Sigmoid colon (tissue), 4 donors: ENCODE data around the gene LIAS.

Experiments
- POLR2AphosphoS5 ChIP-seq, 4 donors: sonication (generic); formaldehyde crosslinking; IDR thresholded peaks; one replicate each; pipeline ENCODE4 v1.6.1; 2017; ENCODE audit warnings: antibody characterized with exemption in 4 of 4
- TF ChIP-seq, protein P1 (sequence below), 4 experiments: fragments of 450-650 bp in 3 of 4; fragments of 200-600 bp in 1 of 4; IDR thresholded peaks; one replicate each; pipeline ENCODE4 v1.5.1; 2016 to 2019; ENCODE audit warnings: antibody characterized with exemption in 4 of 4, mild to moderate bottlenecking in 3 of 4, moderate library complexity in 2 of 4

DNA sequence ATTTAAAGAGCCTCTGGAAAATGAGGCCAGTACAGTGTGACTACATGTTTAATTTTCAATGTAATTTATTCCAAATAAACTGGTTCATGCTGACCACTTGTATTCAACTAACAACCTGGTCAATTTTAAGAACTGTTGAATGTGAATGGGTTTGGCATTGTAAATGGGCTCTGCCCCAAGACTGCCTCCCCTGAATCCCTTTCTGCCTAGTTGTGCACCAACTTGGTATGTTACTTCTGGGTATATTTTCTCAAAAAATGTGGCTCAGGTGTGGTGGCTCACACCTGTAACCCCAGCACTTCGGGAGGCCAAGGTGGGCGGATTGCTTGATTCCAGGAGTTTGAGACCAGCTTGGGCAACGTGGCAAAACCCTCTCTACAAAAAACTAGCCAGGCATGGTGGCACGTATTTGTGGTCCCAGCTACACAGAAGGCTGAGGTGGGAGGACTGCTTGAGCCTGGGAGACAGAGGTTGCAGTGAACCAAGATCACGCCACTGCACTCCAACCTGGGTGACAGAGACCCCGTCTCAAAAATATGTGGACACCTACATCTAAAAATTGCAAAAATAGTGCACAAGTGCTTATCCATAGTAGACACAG, 7.3 kb upstream of the LIAS start:
- TF ChIP-seq, protein P1, sequence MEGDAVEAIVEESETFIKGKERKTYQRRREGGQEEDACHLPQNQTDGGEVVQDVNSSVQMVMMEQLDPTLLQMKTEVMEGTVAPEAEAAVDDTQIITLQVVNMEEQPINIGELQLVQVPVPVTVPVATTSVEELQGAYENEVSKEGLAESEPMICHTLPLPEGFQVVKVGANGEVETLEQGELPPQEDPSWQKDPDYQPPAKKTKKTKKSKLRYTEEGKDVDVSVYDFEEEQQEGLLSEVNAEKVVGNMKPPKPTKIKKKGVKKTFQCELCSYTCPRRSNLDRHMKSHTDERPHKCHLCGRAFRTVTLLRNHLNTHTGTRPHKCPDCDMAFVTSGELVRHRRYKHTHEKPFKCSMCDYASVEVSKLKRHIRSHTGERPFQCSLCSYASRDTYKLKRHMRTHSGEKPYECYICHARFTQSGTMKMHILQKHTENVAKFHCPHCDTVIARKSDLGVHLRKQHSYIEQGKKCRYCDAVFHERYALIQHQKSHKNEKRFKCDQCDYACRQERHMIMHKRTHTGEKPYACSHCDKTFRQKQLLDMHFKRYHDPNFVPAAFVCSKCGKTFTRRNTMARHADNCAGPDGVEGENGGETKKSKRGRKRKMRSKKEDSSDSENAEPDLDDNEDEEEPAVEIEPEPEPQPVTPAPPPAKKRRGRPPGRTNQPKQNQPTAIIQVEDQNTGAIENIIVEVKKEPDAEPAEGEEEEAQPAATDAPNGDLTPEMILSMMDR (IDR thresholded peaks at IDR 0.05), result no peak
- no peak for TF ChIP-seq POLR2AphosphoS5 (IDR thresholded peaks at IDR 0.05)
